Endothelial cell of umbilical vein (primary cell): ENCODE data around the gene GPR137C. TPM values are rescaled to one million over a fixed set of nuclear protein-coding genes. Genes with fewer than 3 reads are reported as not detected.

Source experiments
- BruUV-seq: library from RNA; stranded (reverse); fragments of 400-500 nt; replicated peaks from 2 replicates; lab custom pipeline; 2021; lab: Mats Ljungman, UMichigan
- CTCF ChIA-PET: fragments of 300-600, 350-600 bp; sonication (Branson Sonifier 250); formaldehyde crosslinking; loops from one replicate; lab custom pipeline; 2021; ENCODE audit warnings: antibody characterized with exemption, inconsistent platforms; lab: Charles Lee
- POLR2A ChIA-PET: fragments of 300-600, 350-600 bp; sonication (Branson Sonifier 250); formaldehyde crosslinking; loops from one replicate; lab custom pipeline; 2021; ENCODE audit warnings: antibody characterized with exemption, inconsistent platforms; lab: Charles Lee
- DNase-seq: peaks from one replicate; pipeline ENCODE4 v3.0.0-alpha.2; 2011; ENCODE audit warnings: low read depth, low spot score
- FAIRE-seq: peaks from 2 replicates; lab custom pipeline; 2011; peaks lifted over from hg19 to GRCh38; lab: Jason Lieb, UNC
- H2AFZ ChIP-seq: 2 replicates; pipeline ENCODE4 v1.6.0; 2012; ENCODE audit warnings: low read depth, low read length, control low read depth, inconsistent platforms
- H3K27ac ChIP-seq: 2 replicates; pipeline ENCODE4 v1.5.1; 2011; ENCODE audit warnings: low read depth, mild to moderate bottlenecking, control low read depth, low read length, moderate library complexity; ENCODE audit not compliant: insufficient read depth
- H3K27me3 ChIP-seq, 2 experiments: 2 replicates each; pipeline versions ENCODE4 v1.6.0 to v1.6.1; 2011; ENCODE audit warnings: low read length in 2 of 2, mixed read lengths in 1 of 2; ENCODE audit not compliant: control insufficient read depth in 2 of 2, insufficient read depth in 2 of 2
- H3K36me3 ChIP-seq, 2 experiments: 2 replicates in 1 of 2; 3 replicates in 1 of 2; pipeline ENCODE4 v1.5.1; 2011; ENCODE audit warnings: low read length in 2 of 2, mild to moderate bottlenecking in 1 of 2, moderate library complexity in 1 of 2; ENCODE audit not compliant: control insufficient read depth in 2 of 2, insufficient read depth in 2 of 2; ENCODE audit errors: extremely low read depth in 1 of 2
- H3K4me1 ChIP-seq: 3 replicates; pipeline ENCODE4 v1.5.1; 2011; ENCODE audit warnings: mild to moderate bottlenecking, low read length; ENCODE audit not compliant: control insufficient read depth, insufficient read depth; ENCODE audit errors: extremely low read depth
- H3K4me2 ChIP-seq: 2 replicates; pipeline ENCODE4 v1.6.1; 2011; ENCODE audit warnings: low read length, control low read depth, mixed read lengths; ENCODE audit not compliant: insufficient read depth
- H3K4me3 ChIP-seq, 3 experiments: fragments of 200-600 bp in 1 of 3; sonication (generic), shearing (Covaris generic) in 1 of 3; replicated peaks in 1 of 3; 2 replicates each; pipeline ENCODE4 v1.5.1; 2011 to 2016; ENCODE audit warnings: control low read depth in 3 of 3, low read length in 3 of 3, mild to moderate bottlenecking in 2 of 3, inconsistent platforms in 1 of 3, low read depth in 1 of 3, moderate library complexity in 1 of 3; ENCODE audit not compliant: insufficient read depth in 1 of 3
- H3K79me2 ChIP-seq: 2 replicates; pipeline ENCODE4 v1.6.0; 2012; ENCODE audit warnings: low read length, inconsistent platforms; ENCODE audit not compliant: control insufficient read depth, insufficient read depth
- H3K9ac ChIP-seq: replicated peaks from 2 replicates; pipeline ENCODE3; 2011; ENCODE audit warnings: low read length, control low read depth; ENCODE audit not compliant: insufficient read depth; ENCODE audit errors: extremely low read depth
- H3K9me1 ChIP-seq: replicated peaks from 3 replicates; pipeline ENCODE4 v1.6.0; 2011; ENCODE audit warnings: mild to moderate bottlenecking, low read length; ENCODE audit not compliant: control insufficient read depth, insufficient read depth; ENCODE audit errors: extremely low read depth
- H3K9me3 ChIP-seq: replicated peaks from 2 replicates; pipeline ENCODE4 v1.5.1; 2012; ENCODE audit warnings: low read length, inconsistent platforms; ENCODE audit not compliant: control insufficient read depth, insufficient read depth
- H4K20me1 ChIP-seq: replicated peaks from 2 replicates; pipeline ENCODE3; 2011; ENCODE audit warnings: mild to moderate bottlenecking, low read length; ENCODE audit not compliant: control insufficient read depth, insufficient read depth; ENCODE audit errors: extremely low read depth
- CTCF ChIP-seq, 2 donors: IDR thresholded peaks; 1 replicate in 1 of 2; 2 replicates in 1 of 2; pipeline ENCODE4 v1.5.1; 2011; ENCODE audit warnings: low read length in 2 of 2, mild to moderate bottlenecking in 2 of 2, moderate library complexity in 2 of 2, control low read depth in 1 of 2, inconsistent platforms in 1 of 2, low read depth in 1 of 2; ENCODE audit not compliant: insufficient read depth in 1 of 2; ENCODE audit errors: extremely low read depth in 1 of 2
- EZH2 ChIP-seq: IDR thresholded peaks from 2 replicates; pipeline ENCODE4 v1.6.1; 2012; ENCODE audit warnings: borderline replicate concordance, low read depth, mild to moderate bottlenecking, moderate library complexity, low read length, inconsistent platforms; ENCODE audit not compliant: severe bottlenecking
- FOS ChIP-seq: IDR thresholded peaks from 2 replicates; pipeline ENCODE4 v1.6.1; 2011; ENCODE audit warnings: mild to moderate bottlenecking, low read length, moderate library complexity, borderline replicate concordance; ENCODE audit not compliant: insufficient read depth
- GATA2 ChIP-seq: IDR thresholded peaks from 2 replicates; pipeline ENCODE4 v1.7.0; 2011; ENCODE audit warnings: low read depth, mild to moderate bottlenecking, moderate library complexity, mixed read lengths, low read length; ENCODE audit not compliant: insufficient read length, insufficient read depth
- JUN ChIP-seq: IDR thresholded peaks from 2 replicates; pipeline ENCODE4 v1.6.1; 2011; ENCODE audit warnings: borderline replicate concordance, low read depth; ENCODE audit not compliant: insufficient read length, insufficient read depth
- MAX ChIP-seq: IDR thresholded peaks from 2 replicates; pipeline ENCODE4 v1.6.1; 2011; ENCODE audit not compliant: insufficient read depth, insufficient read length
- MYC ChIP-seq: IDR thresholded peaks from one replicate; pipeline ENCODE4 v1.6.1; 2011; ENCODE audit warnings: mild to moderate bottlenecking, low read depth, low read length
- POLR2A ChIP-seq: IDR thresholded peaks from 2 replicates; pipeline ENCODE4 v1.6.1; 2012; ENCODE audit warnings: low read depth, mild to moderate bottlenecking, control low read depth, low read length
- POLR2AphosphoS5 ChIP-seq: IDR thresholded peaks from 2 replicates; pipeline ENCODE4 v1.6.1; 2012; ENCODE audit warnings: low read depth, mild to moderate bottlenecking, control low read depth, low read length, moderate library complexity; ENCODE audit not compliant: insufficient read depth
- dilution Hi-C: fragments of 300-500 bp; cut with MboI; formaldehyde crosslinking; loops from one replicate; pipeline ENCODE4 v1.15.0; 2019; ENCODE audit warnings: low sequenced_read_pairs; ENCODE audit not compliant: extremely low pct_ligation_motif_present
- intact Hi-C: fragments of 100-400 bp; cut with micrococcal nuclease; formaldehyde crosslinking; loops from one replicate; pipeline ENCODE4 v1.10.0; 2022
- polyA plus RNA-seq, 4 experiments: library from polyadenylated mRNA; depleted of rRNA in 3 of 4; stranded (reverse) in 3 of 4; unstranded in 1 of 4; fragments of >200 nt; gene quantifications; 2 replicates each; pipeline versions ENCODE4 v1.2.1 to v1.2.3, GENCODE V29; 2011 to 2012; ENCODE audit warnings: missing spikeins in 1 of 4
- total RNA-seq: library from RNA; stranded (reverse); gene quantifications from 2 replicates; pipeline ENCODE4 v1.2.3, GENCODE V29; 2021

The GPR137C gene
- total and polyA plus RNA-seq, 2 donors (not counting 3 experiments of a cell fraction or from before 2014, with no cell fraction given), result 1.5 to 5.7 TPM

GRCh38 chr14:52599974-52600373, 47.3 kb downstream of the GPR137C start:
- FAIRE-seq (no peak), DNase-seq (no peak)
- CTCF ChIA-PET, result no interaction called here
- no peaks in the 10 kb centered on the region for H3K36me3 ChIP-seq
- TF ChIP-seq MAX, result no peak
- TF ChIP-seq EZH2, result no peak
- TF ChIP-seq JUN, result no peak
- TF ChIP-seq FOS, result no peak
- no peak for TF ChIP-seq MYC
- no peak for TF ChIP-seq POLR2A
- no peaks in the 10 kb centered on the region for H3K9me3 ChIP-seq
- intact Hi-C loops (no loop called here), dilution Hi-C loops (no loop called here)
- H3K4me2 ChIP-seq, result no peak overlapping the region
- BruUV-seq, result no TSS peak
- no peaks in the 10 kb centered on the region for H3K4me1 ChIP-seq
- no peak overlapping the region for H3K4me3 ChIP-seq
- no peak overlapping the region for H2AFZ ChIP-seq
- H3K79me2 ChIP-seq, result no peaks in the 10 kb centered on the region
- no peak overlapping the region for H3K9ac ChIP-seq
- H4K20me1 ChIP-seq, result no peaks in the 10 kb centered on the region
- POLR2A ChIA-PET, result no interaction called here
- no peak overlapping the region for H3K27ac ChIP-seq
- no peaks in the 10 kb centered on the region for H3K27me3 ChIP-seq
- no peaks in the 10 kb centered on the region for H3K9me1 ChIP-seq

DNA sequence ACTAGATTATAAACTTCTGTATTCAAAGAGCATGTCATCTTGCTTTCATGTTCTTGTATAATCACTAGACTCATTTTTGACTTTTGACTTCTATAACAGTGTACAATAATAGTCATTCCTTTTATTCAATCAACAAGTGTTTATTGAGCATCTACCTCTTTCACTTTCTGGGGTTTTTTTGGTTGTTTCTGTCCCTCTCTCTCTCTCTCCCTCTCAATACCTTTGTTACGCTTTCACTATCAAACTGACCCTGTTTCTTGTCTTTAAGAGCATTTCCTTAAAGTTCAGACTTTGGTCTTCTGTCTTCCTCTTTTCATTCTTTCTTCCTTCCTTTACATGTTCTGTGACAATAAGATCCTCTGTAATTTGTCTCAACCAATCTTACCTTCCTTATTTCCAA, 49.5 kb downstream of the GPR137C start:
- no peak overlapping the region for H3K4me3 ChIP-seq
- no peaks in the 10 kb centered on the region for H4K20me1 ChIP-seq
- dilution Hi-C loops, result no loop called here
- no peaks in the 10 kb centered on the region for H3K4me1 ChIP-seq
- TF ChIP-seq POLR2AphosphoS5, result no peak
- no peak for TF ChIP-seq EZH2
- no peak for TF ChIP-seq GATA2
- no peak for TF ChIP-seq MAX
- no peak for TF ChIP-seq FOS
- no peak for TF ChIP-seq POLR2A
- no peak for TF ChIP-seq JUN
- no peak for TF ChIP-seq CTCF (IDR thresholded peaks at IDR 0.05; ENCODE audit: extremely low read depth in 1 of 2, insufficient read depth in 1 of 2, low read depth in 1 of 2, low read length in 2 of 2)
- no peak for TF ChIP-seq MYC
- no peaks in the 10 kb centered on the region for H3K27me3 ChIP-seq
- ChIA-PET CTCF (no interaction called here), POLR2A (no interaction called here)
- H3K9me1 ChIP-seq, result no peaks in the 10 kb centered on the region
- FAIRE-seq (no peak), DNase-seq (no peak)
- H3K27ac ChIP-seq, result no peak overlapping the region
- H3K9me3 ChIP-seq, result no peaks in the 10 kb centered on the region
- no peak overlapping the region for H3K4me2 ChIP-seq
- intact Hi-C loops, result no loop called here
- BruUV-seq, result no TSS peak
- no peaks in the 10 kb centered on the region for H3K79me2 ChIP-seq
- no peaks in the 10 kb centered on the region for H3K36me3 ChIP-seq
- H3K9ac ChIP-seq, result no peak overlapping the region
- peak overlapping the region; percentile 38 for H2AFZ ChIP-seq
